Measurements from ENCODE around the gene LHFPL3.

LHFPL3 gene

DNA sequence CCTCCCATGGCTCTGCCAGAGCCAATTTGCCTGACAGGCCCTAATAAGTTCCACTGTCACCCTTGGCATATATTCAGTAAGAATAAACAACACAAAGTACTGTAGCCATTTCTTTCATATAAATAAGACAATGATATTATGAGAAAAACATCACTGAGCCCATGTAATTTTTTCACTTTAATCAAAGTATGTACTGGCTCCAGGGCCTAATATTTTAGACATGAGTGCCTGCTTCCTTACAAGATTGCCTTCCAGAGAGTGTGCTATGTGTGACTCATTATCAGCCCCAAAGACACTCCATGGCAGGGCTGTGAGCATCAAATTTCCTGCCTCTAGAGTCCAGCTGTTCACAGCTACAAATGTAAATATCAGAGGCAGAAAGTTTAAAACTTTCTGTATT, 297.6 kb downstream of the LHFPL3 start:
- H3K36me3 ChIP-seq (ENCODE audit: control insufficient read depth, insufficient read depth, low read length): no peaks in the 10 kb centered on the region
- no peaks in the 10 kb centered on the region for H3K9me3 ChIP-seq (ENCODE audit: control insufficient read depth, low read length)
- H3K27me3 ChIP-seq (replicated peaks; ENCODE audit: control insufficient read depth, insufficient read depth, low read length, poor library complexity, severe bottlenecking): no peaks in the 10 kb centered on the region
- no peak for DNase-seq
- H3K4me3 ChIP-seq (ENCODE audit: insufficient read depth, low read depth, low read length, poor library complexity, severe bottlenecking): no peak overlapping the region
- H3K4me1 ChIP-seq (ENCODE audit: control insufficient read depth, insufficient read depth, low read length, poor library complexity, severe bottlenecking): no peaks in the 10 kb centered on the region
- no peak overlapping the region for H3K27ac ChIP-seq (ENCODE audit: insufficient read depth, low read length, poor library complexity, severe bottlenecking)

DNA sequence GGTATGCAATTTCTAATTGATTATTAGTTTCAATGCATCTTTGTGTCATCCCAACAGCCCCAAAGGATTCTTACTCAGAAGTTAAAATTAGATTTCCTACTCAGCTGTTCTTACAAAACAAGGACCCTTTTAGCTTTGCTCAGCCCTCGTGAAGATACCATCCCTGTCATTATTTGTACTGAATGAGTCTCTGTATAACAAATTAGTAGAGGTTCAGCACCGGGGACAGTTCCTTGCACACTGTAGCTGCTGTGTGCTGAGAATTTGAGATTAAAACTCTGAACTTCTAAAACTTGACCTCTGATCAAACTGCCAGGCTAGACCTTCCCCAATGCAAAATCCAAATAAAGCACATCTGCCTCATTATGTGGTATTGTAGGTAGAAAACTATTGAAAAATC, 299.1 kb downstream of the LHFPL3 start:
- Histone ChIP-seq H3K27me3 (replicated peaks; ENCODE audit: control insufficient read depth, insufficient read depth, low read length, poor library complexity, severe bottlenecking) (no peaks in the 10 kb centered on the region), H3K27ac (ENCODE audit: insufficient read depth, low read length, poor library complexity, severe bottlenecking) (no peak overlapping the region), H3K9me3 (ENCODE audit: control insufficient read depth, low read length) (no peaks in the 10 kb centered on the region), H3K4me3 (ENCODE audit: insufficient read depth, low read depth, low read length, poor library complexity, severe bottlenecking) (no peak overlapping the region), H3K4me1 (ENCODE audit: control insufficient read depth, insufficient read depth, low read length, poor library complexity, severe bottlenecking) (no peaks in the 10 kb centered on the region), H3K36me3 (ENCODE audit: control insufficient read depth, insufficient read depth, low read length) (no peaks in the 10 kb centered on the region)
- DNase-seq: no peak

DNA sequence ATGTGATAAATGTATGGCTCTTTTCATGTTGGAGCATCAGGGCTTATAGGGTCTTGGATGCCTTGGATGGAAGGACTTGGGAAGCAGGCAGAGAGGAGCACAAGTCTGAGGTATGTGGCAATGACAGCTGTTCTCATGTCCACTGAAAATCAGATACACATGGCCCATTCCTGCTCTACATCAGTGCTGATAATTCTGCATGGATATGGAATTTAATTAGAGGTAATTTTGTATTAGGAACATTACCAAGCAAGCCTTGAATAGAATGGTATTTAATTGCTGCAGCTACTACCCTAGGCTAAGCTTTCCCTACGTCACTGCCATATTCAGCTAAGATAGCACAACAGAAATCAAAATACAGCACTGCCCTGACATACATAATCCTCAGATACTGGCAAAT, 299.6 kb downstream of the LHFPL3 start:
- Histone ChIP-seq H3K4me1 (ENCODE audit: control insufficient read depth, insufficient read depth, low read length, poor library complexity, severe bottlenecking) (no peaks in the 10 kb centered on the region), H3K27me3 (replicated peaks; ENCODE audit: control insufficient read depth, insufficient read depth, low read length, poor library complexity, severe bottlenecking) (no peaks in the 10 kb centered on the region), H3K27ac (ENCODE audit: insufficient read depth, low read length, poor library complexity, severe bottlenecking) (no peak overlapping the region), H3K9me3 (ENCODE audit: control insufficient read depth, low read length) (no peaks in the 10 kb centered on the region), H3K4me3 (ENCODE audit: insufficient read depth, low read depth, low read length, poor library complexity, severe bottlenecking) (no peak overlapping the region), H3K36me3 (ENCODE audit: control insufficient read depth, insufficient read depth, low read length) (no peaks in the 10 kb centered on the region)
- no peak for DNase-seq

DNA sequence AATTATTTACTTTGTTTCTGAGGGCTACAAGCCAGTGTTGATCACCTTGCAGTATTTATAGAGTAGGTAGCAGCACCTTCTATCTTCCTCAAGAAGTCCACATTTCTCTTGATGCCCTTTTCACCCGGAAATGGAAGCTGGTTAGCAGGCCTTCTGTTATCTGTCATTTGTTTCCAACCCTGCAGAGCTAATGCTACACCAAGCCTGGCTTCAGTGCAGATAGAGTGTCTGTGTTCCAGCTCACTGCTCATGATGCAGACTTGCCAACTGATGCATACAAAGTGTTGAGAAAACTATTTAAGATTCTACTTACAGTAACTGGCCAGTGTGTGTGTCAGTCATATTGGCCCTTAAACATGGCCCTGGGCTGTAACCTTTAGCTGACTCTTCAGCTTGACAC, 301.0 kb downstream of the LHFPL3 start:
- no peaks in the 10 kb centered on the region for H3K27me3 ChIP-seq (replicated peaks; ENCODE audit: control insufficient read depth, insufficient read depth, low read length, poor library complexity, severe bottlenecking)
- H3K9me3 ChIP-seq (ENCODE audit: control insufficient read depth, low read length): no peaks in the 10 kb centered on the region
- H3K36me3 ChIP-seq (ENCODE audit: control insufficient read depth, insufficient read depth, low read length): no peaks in the 10 kb centered on the region
- DNase-seq: no peak
- H3K27ac ChIP-seq (ENCODE audit: insufficient read depth, low read length, poor library complexity, severe bottlenecking): no peak overlapping the region
- H3K4me1 ChIP-seq (ENCODE audit: control insufficient read depth, insufficient read depth, low read length, poor library complexity, severe bottlenecking): no peaks in the 10 kb centered on the region
- H3K4me3 ChIP-seq (ENCODE audit: insufficient read depth, low read depth, low read length, poor library complexity, severe bottlenecking): no peak overlapping the region

DNA sequence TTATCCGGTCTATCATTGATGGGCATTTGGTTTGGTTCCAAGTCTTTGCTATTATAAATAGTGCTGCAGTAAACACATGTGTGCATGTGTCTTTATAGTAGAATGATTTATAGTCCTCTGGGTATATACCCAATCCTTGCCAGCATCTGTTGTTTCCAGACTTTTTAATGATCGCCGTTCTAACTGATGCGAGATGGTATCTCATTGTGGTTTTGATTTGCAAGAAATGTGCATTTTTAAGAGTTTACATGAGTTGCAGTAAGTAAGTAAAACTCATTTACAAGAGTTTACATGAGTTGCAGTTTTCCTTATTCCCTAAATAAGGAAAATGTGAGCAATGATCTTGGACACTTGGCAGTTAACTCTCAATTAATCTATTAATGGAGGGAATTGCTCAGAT, 312.1 kb downstream of the LHFPL3 start:
- Histone ChIP-seq H3K36me3 (ENCODE audit: control insufficient read depth, insufficient read depth, low read length) (no peaks in the 10 kb centered on the region), H3K4me3 (ENCODE audit: insufficient read depth, low read depth, low read length, poor library complexity, severe bottlenecking) (no peak overlapping the region), H3K27ac (ENCODE audit: insufficient read depth, low read length, poor library complexity, severe bottlenecking) (no peak overlapping the region), H3K27me3 (replicated peaks; ENCODE audit: control insufficient read depth, insufficient read depth, low read length, poor library complexity, severe bottlenecking) (no peaks in the 10 kb centered on the region), H3K4me1 (ENCODE audit: control insufficient read depth, insufficient read depth, low read length, poor library complexity, severe bottlenecking) (no peaks in the 10 kb centered on the region), H3K9me3 (ENCODE audit: control insufficient read depth, low read length) (no peaks in the 10 kb centered on the region)
- no peak for DNase-seq

DNA sequence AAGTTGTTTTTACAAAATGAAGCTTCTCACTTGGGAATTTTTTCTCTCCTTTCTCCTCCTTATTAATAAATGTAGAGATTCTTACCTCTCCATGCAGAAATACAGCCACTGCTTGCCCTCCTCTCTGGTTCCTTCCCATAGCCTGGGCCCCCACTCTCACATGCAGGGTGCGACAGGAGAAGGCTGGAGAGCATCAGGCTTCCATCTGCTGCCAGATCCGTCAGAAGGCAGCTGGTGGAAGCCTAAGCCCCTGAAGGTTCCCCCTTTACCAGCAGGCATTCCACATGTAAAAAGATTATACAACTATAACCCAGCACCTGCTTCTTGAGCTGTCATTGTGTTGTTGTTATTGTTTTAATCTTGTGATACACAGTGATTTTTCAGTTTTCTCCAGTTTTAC, 314.2 kb downstream of the LHFPL3 start:
- no peak overlapping the region for H3K27ac ChIP-seq (ENCODE audit: insufficient read depth, low read length, poor library complexity, severe bottlenecking)
- H3K4me3 ChIP-seq (ENCODE audit: insufficient read depth, low read depth, low read length, poor library complexity, severe bottlenecking): no peak overlapping the region
- H3K27me3 ChIP-seq (replicated peaks; ENCODE audit: control insufficient read depth, insufficient read depth, low read length, poor library complexity, severe bottlenecking): no peaks in the 10 kb centered on the region
- DNase-seq: no peak
- no peaks in the 10 kb centered on the region for H3K4me1 ChIP-seq (ENCODE audit: control insufficient read depth, insufficient read depth, low read length, poor library complexity, severe bottlenecking)
- H3K9me3 ChIP-seq (ENCODE audit: control insufficient read depth, low read length): no peaks in the 10 kb centered on the region
- H3K36me3 ChIP-seq (ENCODE audit: control insufficient read depth, insufficient read depth, low read length): no peaks in the 10 kb centered on the region

DNA sequence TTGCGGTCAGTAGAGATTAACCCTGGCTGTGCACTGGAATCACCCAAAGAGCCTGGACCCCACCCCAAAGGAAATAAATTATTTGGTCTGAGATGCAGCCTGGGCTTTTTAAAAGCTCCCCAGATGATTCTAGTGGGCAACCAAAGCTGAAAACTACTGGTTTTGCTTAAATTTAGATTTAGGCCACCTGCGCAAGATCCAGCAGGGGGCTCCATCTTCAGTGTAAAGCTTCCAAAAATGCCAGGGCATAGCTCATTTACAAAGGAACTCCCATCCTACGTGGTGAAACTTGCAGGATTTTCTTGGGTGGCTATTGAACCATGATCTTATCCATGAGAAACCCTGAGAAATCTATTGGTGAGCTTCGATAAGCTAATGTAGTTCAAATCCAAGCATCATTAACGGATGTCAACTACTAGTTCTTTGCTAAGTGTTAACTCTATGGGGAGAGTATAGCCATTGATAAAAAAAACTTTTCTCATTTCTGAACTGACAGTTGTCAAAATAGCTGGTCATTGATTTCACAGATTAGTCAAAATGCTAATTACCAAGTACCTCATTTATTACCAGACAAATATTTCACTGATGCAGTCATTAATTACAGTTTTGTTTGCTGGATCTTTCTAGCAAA, 315.3 kb downstream of the LHFPL3 start:
- no peaks in the 10 kb centered on the region for H3K27me3 ChIP-seq (replicated peaks; ENCODE audit: control insufficient read depth, insufficient read depth, low read length, poor library complexity, severe bottlenecking)
- DNase-seq: no peak
- no peaks in the 10 kb centered on the region for H3K4me1 ChIP-seq (ENCODE audit: control insufficient read depth, insufficient read depth, low read length, poor library complexity, severe bottlenecking)
- no peaks in the 10 kb centered on the region for H3K9me3 ChIP-seq (ENCODE audit: control insufficient read depth, low read length)
- no peak overlapping the region for H3K27ac ChIP-seq (ENCODE audit: insufficient read depth, low read length, poor library complexity, severe bottlenecking)
- H3K36me3 ChIP-seq (ENCODE audit: control insufficient read depth, insufficient read depth, low read length): no peaks in the 10 kb centered on the region
- no peak overlapping the region for H3K4me3 ChIP-seq (ENCODE audit: insufficient read depth, low read depth, low read length, poor library complexity, severe bottlenecking)

DNA sequence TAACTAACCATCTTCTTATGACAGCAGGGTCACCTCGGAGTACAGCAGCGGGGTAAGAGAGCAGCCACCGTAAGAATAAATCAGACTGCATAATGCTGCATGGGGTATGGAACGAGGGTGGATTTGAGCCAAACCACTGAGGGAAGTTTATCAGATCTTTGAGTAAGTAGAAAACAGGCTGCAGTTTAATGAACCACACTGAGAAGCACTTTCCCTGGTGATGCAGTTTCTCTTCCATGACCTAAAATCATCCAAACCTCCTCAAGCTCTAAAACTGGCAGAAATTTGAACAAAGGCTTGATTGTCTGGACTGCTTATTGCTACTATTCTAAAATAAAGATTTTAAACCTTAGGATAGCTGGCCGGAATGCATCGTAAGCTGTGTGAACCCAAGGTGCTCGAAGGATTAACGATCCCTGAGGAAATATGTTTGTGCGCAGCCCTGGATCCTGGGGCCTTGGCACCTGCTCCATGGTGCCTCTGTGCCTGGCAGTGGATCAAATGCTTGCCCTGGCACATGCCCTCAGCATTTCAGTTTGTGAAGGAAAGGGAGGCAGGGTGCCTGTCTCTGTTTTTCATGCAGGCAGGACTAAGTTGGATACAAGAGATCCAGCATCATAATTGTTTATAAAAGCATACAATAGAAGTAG, 322.7 kb downstream of the LHFPL3 start:
- Histone ChIP-seq H3K27ac (ENCODE audit: insufficient read depth, low read length, poor library complexity, severe bottlenecking) (no peak overlapping the region), H3K9me3 (ENCODE audit: control insufficient read depth, low read length) (no peaks in the 10 kb centered on the region), H3K27me3 (replicated peaks; ENCODE audit: control insufficient read depth, insufficient read depth, low read length, poor library complexity, severe bottlenecking) (no peaks in the 10 kb centered on the region), H3K4me1 (ENCODE audit: control insufficient read depth, insufficient read depth, low read length, poor library complexity, severe bottlenecking) (no peaks in the 10 kb centered on the region), H3K4me3 (ENCODE audit: insufficient read depth, low read depth, low read length, poor library complexity, severe bottlenecking) (no peak overlapping the region), H3K36me3 (ENCODE audit: control insufficient read depth, insufficient read depth, low read length) (no peaks in the 10 kb centered on the region)
- DNase-seq: no peak

DNA sequence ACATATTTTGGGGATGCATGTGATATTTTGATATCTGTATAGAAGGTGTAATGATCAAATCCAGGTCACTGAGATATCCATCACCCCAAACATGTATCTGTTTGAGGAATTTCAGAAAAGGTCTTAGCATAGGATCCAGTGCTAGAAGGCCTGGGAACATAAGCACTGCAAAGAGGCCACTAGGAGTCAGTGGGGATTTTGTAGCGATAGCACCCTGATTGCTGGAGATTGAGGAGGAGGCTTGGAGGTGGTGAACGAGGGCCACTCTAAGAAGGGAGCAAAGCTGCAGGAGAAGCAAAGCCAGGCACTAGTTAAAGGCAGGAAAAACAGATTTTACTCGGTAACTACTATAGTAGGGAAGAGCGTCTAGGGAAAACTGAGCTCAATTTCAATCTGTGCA, 324.0 kb downstream of the LHFPL3 start:
- DNase-seq: no peak
- no peak overlapping the region for H3K4me3 ChIP-seq (ENCODE audit: insufficient read depth, low read depth, low read length, poor library complexity, severe bottlenecking)
- no peaks in the 10 kb centered on the region for H3K9me3 ChIP-seq (ENCODE audit: control insufficient read depth, low read length)
- H3K36me3 ChIP-seq (ENCODE audit: control insufficient read depth, insufficient read depth, low read length): no peaks in the 10 kb centered on the region
- H3K27ac ChIP-seq (ENCODE audit: insufficient read depth, low read length, poor library complexity, severe bottlenecking): no peak overlapping the region
- H3K27me3 ChIP-seq (replicated peaks; ENCODE audit: control insufficient read depth, insufficient read depth, low read length, poor library complexity, severe bottlenecking): no peaks in the 10 kb centered on the region
- no peaks in the 10 kb centered on the region for H3K4me1 ChIP-seq (ENCODE audit: control insufficient read depth, insufficient read depth, low read length, poor library complexity, severe bottlenecking)

DNA sequence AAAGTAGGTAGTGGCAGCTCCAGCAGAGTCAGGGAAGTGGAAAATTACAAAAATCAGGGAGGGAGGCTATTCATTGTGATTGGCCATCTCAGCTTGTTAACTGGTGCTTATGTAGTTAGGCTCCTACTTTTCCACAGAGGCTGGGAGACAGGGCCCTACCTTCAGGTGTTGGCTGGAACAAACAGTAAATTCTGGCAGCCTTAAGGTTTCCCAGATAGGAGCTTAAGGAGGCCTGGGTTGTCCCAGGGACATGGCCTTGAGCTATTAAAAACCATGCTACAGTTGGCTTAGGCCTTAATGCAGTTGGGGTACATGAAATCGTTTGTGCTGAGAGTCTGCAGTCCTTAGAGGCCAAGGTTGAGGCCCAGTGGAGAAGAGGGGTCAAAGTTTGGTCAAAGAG, 324.5 kb downstream of the LHFPL3 start:
- H3K4me1 ChIP-seq (ENCODE audit: control insufficient read depth, insufficient read depth, low read length, poor library complexity, severe bottlenecking): no peaks in the 10 kb centered on the region
- DNase-seq: no peak
- no peak overlapping the region for H3K27ac ChIP-seq (ENCODE audit: insufficient read depth, low read length, poor library complexity, severe bottlenecking)
- H3K27me3 ChIP-seq (replicated peaks; ENCODE audit: control insufficient read depth, insufficient read depth, low read length, poor library complexity, severe bottlenecking): no peaks in the 10 kb centered on the region
- no peaks in the 10 kb centered on the region for H3K36me3 ChIP-seq (ENCODE audit: control insufficient read depth, insufficient read depth, low read length)
- H3K4me3 ChIP-seq (ENCODE audit: insufficient read depth, low read depth, low read length, poor library complexity, severe bottlenecking): no peak overlapping the region
- H3K9me3 ChIP-seq (ENCODE audit: control insufficient read depth, low read length): no peaks in the 10 kb centered on the region

All from effector memory CD4-positive, alpha-beta T cell (primary cell).